Measurements from ENCODE around the gene PDS5B. TPM values are rescaled to one million over a fixed set of nuclear protein-coding genes. Genes with fewer than 3 reads are reported as not detected.

The PDS5B gene
- total RNA-seq, 2 donors from 2014 or later: 19.2 to 20.8 TPM

DNA sequence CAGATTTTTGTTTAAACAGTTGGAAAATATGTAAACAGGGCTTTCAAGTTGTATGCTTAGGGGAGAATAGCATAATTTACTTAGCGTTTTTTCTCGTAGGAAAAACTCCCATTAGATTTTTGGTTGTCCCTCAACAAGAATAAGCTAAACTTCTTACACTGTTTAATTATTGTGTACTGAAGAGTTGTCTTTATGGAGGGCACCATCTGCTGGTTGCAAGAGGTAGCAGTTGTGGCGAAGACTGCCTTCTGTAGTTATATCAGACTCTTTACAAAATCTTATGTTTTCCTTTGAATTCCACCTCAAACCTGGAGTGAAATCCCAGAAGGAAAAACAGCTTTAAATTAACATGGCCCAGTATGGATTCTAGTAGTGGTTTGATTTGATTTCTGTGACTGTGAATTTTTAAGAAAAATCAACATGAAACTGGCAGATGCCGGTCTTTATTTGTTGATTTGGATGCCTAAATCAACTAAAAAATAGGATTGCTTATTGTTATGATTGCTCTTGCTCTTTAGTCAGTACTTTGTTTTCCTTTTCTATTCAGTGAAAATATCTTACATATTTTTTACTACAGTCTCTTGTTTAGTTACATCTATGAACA lies 53.4 kb downstream of the PDS5B start:
- Histone ChIP-seq H3K27me3 (no peaks in the 10 kb centered on the region), H3K4me1 (peaks cover 7% of the 10 kb centered on the region), H3K9me3 (no peaks in the 10 kb centered on the region), H3K27ac (no peak overlapping the region), H3K4me3 (no peak overlapping the region), H3K36me3 (replicated peaks in 1 of 2; ENCODE audit: insufficient read depth in 1 of 2, low read depth in 2 of 2) (no peaks in the 10 kb centered on the region)
- ATAC-seq: peak; percentile 80
- intact Hi-C loops (cut with DNase I): loop anchor here (5.0 kb wide), 1 partner anchor 47 kb away; no protein-coding TSS in a partner anchor
- DNase-seq: peak; percentile 53 to 73 (median 64)
- TF ChIP-seq, protein P1, sequence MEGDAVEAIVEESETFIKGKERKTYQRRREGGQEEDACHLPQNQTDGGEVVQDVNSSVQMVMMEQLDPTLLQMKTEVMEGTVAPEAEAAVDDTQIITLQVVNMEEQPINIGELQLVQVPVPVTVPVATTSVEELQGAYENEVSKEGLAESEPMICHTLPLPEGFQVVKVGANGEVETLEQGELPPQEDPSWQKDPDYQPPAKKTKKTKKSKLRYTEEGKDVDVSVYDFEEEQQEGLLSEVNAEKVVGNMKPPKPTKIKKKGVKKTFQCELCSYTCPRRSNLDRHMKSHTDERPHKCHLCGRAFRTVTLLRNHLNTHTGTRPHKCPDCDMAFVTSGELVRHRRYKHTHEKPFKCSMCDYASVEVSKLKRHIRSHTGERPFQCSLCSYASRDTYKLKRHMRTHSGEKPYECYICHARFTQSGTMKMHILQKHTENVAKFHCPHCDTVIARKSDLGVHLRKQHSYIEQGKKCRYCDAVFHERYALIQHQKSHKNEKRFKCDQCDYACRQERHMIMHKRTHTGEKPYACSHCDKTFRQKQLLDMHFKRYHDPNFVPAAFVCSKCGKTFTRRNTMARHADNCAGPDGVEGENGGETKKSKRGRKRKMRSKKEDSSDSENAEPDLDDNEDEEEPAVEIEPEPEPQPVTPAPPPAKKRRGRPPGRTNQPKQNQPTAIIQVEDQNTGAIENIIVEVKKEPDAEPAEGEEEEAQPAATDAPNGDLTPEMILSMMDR (IDR thresholded peaks at IDR 0.05): peak; percentile 50 to 79 (median 65)
- TF ChIP-seq POLR2A (IDR thresholded peaks at IDR 0.05): no peak
- 24 to 26% methylated on average over 4 of the region's 4 CpGs for WGBS, 2 donors

DNA sequence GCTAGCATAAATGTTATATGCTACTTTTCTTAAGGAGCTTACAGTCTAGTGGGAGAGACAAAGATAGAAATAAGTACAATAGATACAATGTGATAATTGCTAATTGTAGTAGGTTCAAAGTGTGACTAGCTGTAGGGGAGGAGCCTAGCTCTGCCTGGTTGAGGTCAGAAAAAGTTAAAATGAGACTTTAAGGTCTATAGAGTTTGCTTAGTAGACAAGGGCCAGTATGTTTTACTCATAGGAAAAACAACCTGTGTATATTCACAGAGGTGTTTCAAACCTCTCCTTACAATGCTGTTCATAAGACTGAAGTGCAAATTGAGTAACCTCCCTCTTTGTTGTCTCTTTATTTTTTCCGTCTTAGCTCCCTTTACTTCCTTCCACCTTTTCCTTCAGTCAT lies 56.1 kb downstream of the PDS5B start:
- WGBS, 2 donors: 67 to 75% methylated on average over 1 of the region's 1 CpG
- no peak overlapping the region for H3K4me3 ChIP-seq
- no peak for TF ChIP-seq POLR2A (IDR thresholded peaks at IDR 0.05)
- TF ChIP-seq, protein P1 (IDR thresholded peaks at IDR 0.05): no peak
- no peak overlapping the region for H3K27ac ChIP-seq
- H3K9me3 ChIP-seq: no peaks in the 10 kb centered on the region
- no peaks in the 10 kb centered on the region for H3K27me3 ChIP-seq
- ATAC-seq (no peak), DNase-seq (no peak)
- peaks cover 16% of the 10 kb centered on the region for H3K4me1 ChIP-seq
- intact Hi-C loops (cut with DNase I): loop anchor here (5.0 kb wide), 1 partner anchor 50 kb away; no protein-coding TSS in a partner anchor
- no peaks in the 10 kb centered on the region for H3K36me3 ChIP-seq (replicated peaks in 1 of 2; ENCODE audit: insufficient read depth in 1 of 2, low read depth in 2 of 2)

DNA sequence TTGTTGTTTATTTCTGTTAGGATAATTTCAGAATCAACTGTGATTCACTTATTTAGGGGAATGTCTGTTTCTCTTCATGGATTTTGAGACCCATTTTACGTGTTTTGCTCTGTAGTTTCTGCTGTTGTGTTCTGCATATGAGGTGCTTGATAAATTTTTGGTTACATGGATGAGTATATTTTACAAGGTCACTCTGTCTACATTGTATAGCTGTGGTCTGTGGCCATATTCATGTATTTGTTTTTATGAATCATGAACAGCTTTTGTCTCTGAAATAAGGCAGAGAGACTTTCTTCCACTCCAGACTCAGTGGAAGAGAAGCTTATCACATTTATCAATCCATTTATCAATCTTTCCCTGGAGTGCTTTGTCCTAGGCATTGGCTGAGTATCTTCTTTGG lies 56.6 kb downstream of the PDS5B start:
- Histone ChIP-seq H3K9me3 (no peaks in the 10 kb centered on the region), H3K27me3 (no peaks in the 10 kb centered on the region), H3K27ac (no peak overlapping the region), H3K36me3 (replicated peaks in 1 of 2; ENCODE audit: insufficient read depth in 1 of 2, low read depth in 2 of 2) (no peaks in the 10 kb centered on the region), H3K4me1 (peaks cover 16% of the 10 kb centered on the region), H3K4me3 (no peak overlapping the region)
- DNase-seq: no peak
- TF ChIP-seq POLR2A (IDR thresholded peaks at IDR 0.05): no peak
- TF ChIP-seq, protein P1 (IDR thresholded peaks at IDR 0.05): no peak
- WGBS, 2 donors: 62 to 77% methylated on average over 1 of the region's 1 CpG
- intact Hi-C loops (cut with DNase I): loop anchor here (5.0 kb wide), 1 partner anchor 51 kb away; no protein-coding TSS in a partner anchor
- no peak for ATAC-seq

DNA sequence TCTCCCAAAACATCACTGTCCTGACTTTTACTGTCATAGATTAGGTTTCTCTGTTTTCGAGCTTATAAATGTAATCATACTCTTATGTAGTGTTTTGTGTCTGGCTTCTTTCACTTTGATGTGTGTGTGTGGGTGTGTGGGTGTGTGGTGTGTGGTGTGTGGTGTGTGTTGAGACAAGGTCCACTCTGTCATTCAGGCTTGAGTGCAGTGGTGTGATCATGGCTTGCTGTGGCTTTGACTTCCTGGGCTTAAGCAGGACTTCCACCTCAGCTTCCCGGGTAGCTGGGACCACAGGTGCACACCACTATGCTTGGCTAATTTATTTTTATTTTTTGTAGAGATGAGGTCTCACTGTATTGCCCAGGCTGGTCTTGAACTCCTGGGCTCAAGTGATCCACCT lies 59.6 kb downstream of the PDS5B start:
- TF ChIP-seq POLR2A (IDR thresholded peaks at IDR 0.05): no peak
- TF ChIP-seq, protein P1 (IDR thresholded peaks at IDR 0.05): no peak
- Histone ChIP-seq H3K36me3 (replicated peaks in 1 of 2; ENCODE audit: insufficient read depth in 1 of 2, low read depth in 2 of 2) (no peaks in the 10 kb centered on the region), H3K27ac (no peak overlapping the region), H3K4me1 (peaks cover 9% of the 10 kb centered on the region), H3K9me3 (no peaks in the 10 kb centered on the region), H3K27me3 (no peaks in the 10 kb centered on the region), H3K4me3 (no peak overlapping the region)
- intact Hi-C loops (cut with DNase I): no loop called here
- ATAC-seq: no peak
- WGBS, 2 donors: 66 to 79% methylated on average over 2 of the region's 2 CpGs
- no peak for DNase-seq

DNA sequence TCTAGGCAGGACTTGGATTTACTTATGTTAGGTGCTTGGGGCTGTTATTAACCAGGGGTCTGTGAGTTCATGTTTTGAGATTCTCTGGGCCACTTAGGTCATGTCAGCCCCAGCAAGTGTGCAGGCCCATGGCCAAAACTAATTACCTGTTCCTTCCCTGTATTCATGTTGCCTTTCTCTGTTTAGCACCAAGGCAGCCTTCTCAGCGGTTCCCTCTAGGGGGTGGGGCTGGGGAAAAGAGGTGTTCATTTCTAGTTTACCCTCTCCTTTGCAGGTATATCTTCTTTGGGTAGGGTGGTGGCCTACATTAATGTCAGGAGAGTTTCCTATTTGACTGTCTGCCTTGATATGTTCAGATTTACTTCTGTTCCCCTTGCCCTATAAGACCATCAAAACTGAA lies 61.7 kb downstream of the PDS5B start:
- Histone ChIP-seq H3K4me3 (no peak overlapping the region), H3K36me3 (replicated peaks in 1 of 2; ENCODE audit: insufficient read depth in 1 of 2, low read depth in 2 of 2) (no peaks in the 10 kb centered on the region), H3K27ac (no peak overlapping the region), H3K9me3 (no peaks in the 10 kb centered on the region), H3K4me1 (peaks cover 9% of the 10 kb centered on the region), H3K27me3 (no peaks in the 10 kb centered on the region)
- intact Hi-C loops (cut with DNase I): no loop called here
- ATAC-seq: no peak
- no peak for DNase-seq
- no peak for TF ChIP-seq POLR2A (IDR thresholded peaks at IDR 0.05)
- TF ChIP-seq, protein P1 (IDR thresholded peaks at IDR 0.05): no peak
- 41 to 83% methylated on average over 1 of the region's 1 CpG for WGBS, 2 donors
